Liver (tissue), 3 donors: Measurements from ENCODE around the gene MPZL2.

Experiments
- ATF3 ChIP-seq: IDR thresholded peaks from 2 replicates; pipeline ENCODE4 v1.6.1; 2016; ENCODE audit warnings: antibody characterized with exemption
- CTCF ChIP-seq: fragments of 150-350 bp; IDR thresholded peaks from 2 replicates; pipeline ENCODE4 v1.5.1; 2017; ENCODE audit warnings: improper control_type of control experiment, low read depth, low read length; ENCODE audit not compliant: missing input control
- EGR1 ChIP-seq, 2 donors: IDR thresholded peaks; 2 replicates each; pipeline ENCODE4 v1.6.1; 2016 to 2018; ENCODE audit warnings: antibody characterized with exemption in 2 of 2, low read depth in 2 of 2
- FOXA2 ChIP-seq: IDR thresholded peaks from 2 replicates; pipeline ENCODE4 v1.6.1; 2016; ENCODE audit warnings: antibody characterized with exemption
- GABPA ChIP-seq, 2 donors: IDR thresholded peaks in 1 of 2; conservative IDR thresholded peaks in 1 of 2; 2 replicates each; pipeline ENCODE4 v1.6.1; 2016; ENCODE audit warnings: antibody characterized with exemption in 2 of 2, mild to moderate bottlenecking in 1 of 2, moderate library complexity in 1 of 2
- MAX ChIP-seq: IDR thresholded peaks from 2 replicates; pipeline ENCODE4 v1.6.1; 2016; ENCODE audit warnings: antibody characterized with exemption
- RAD21 ChIP-seq, 2 donors: IDR thresholded peaks; 2 replicates each; pipeline ENCODE4 v1.6.1; 2016; ENCODE audit warnings: antibody characterized with exemption in 2 of 2, mild to moderate bottlenecking in 2 of 2
- REST ChIP-seq: IDR thresholded peaks from 2 replicates; pipeline ENCODE4 v1.6.1; 2016; ENCODE audit warnings: antibody characterized with exemption, mild to moderate bottlenecking
- SP1 ChIP-seq: IDR thresholded peaks from 2 replicates; pipeline ENCODE4 v1.6.1; 2018; ENCODE audit warnings: antibody characterized with exemption, mild to moderate bottlenecking
- TAF1 ChIP-seq: conservative IDR thresholded peaks from 2 replicates; pipeline ENCODE4 v1.6.1; 2016; ENCODE audit warnings: antibody characterized with exemption, mild to moderate bottlenecking
- YY1 ChIP-seq: IDR thresholded peaks from 2 replicates; pipeline ENCODE4 v1.6.1; 2016; ENCODE audit warnings: antibody characterized with exemption, mild to moderate bottlenecking
- ZBTB33 ChIP-seq: IDR thresholded peaks from 2 replicates; pipeline ENCODE4 v1.6.1; 2016; ENCODE audit warnings: antibody characterized with exemption
- donor health status: healthy.
- donor health status: healthy.

- no peak for TF ChIP-seq CTCF
- TF ChIP-seq ZBTB33, result no peak
- no peak for TF ChIP-seq FOXA2
- TF ChIP-seq MAX, result no peak
- no peak for TF ChIP-seq SP1
- TF ChIP-seq ATF3, result no peak
- TF ChIP-seq TAF1, result no peak
- TF ChIP-seq GABPA (IDR thresholded peaks at IDR 0.05 in 1 of 2, conservative IDR thresholded peaks at IDR 0.05 in 1 of 2), result no peak
- no peak for TF ChIP-seq RAD21 (IDR thresholded peaks at IDR 0.05)
- TF ChIP-seq REST, result no peak
- TF ChIP-seq EGR1 (IDR thresholded peaks at IDR 0.05; ENCODE audit: low read depth in 2 of 2), result no peak
- TF ChIP-seq YY1, result no peak
These were observed 20.9 kb downstream of the MPZL2 start for GRCh38 chr11:118243161-118243560.
